H1 (cell line): Measurements from ENCODE around the gene SLC24A1. TPM values are rescaled to one million over a fixed set of nuclear protein-coding genes. Genes with fewer than 3 reads are reported as not detected.
A peak's percentile ranks its signal among the peaks of the same experiment; 100 is the strongest.

Source experiments
- CTCF ChIA-PET: fragments of 300-600 bp; sonication (Branson Sonifier 250); formaldehyde crosslinking; loops from one replicate; lab custom pipeline; 2021; ENCODE audit not compliant: partially characterized antibody; lab: Charles Lee
- POLR2A ChIA-PET: fragments of 300-600 bp; sonication (Branson Sonifier 250); formaldehyde crosslinking; loops from one replicate; lab custom pipeline; 2021; ENCODE audit warnings: inconsistent platforms; ENCODE audit not compliant: partially characterized antibody; lab: Charles Lee
- DNase-seq, 2 experiments: peaks; one replicate each; pipeline versions ENCODE4 v3.0.0 to v3.0.0-alpha.2; 2010 to 2022; ENCODE audit warnings: low spot score in 2 of 2, low read depth in 1 of 2, mixed read lengths in 1 of 2
- FAIRE-seq: peaks from 2 replicates; lab custom pipeline; 2011; peaks lifted over from hg19 to GRCh38; lab: Jason Lieb, UNC
- H2AFZ ChIP-seq: 2 replicates; pipeline ENCODE4 v1.8.1; 2012; ENCODE audit warnings: low read length, inconsistent platforms
- H2AK5ac ChIP-seq: 2 replicates; pipeline ENCODE4 v1.6.1; 2013; ENCODE audit warnings: low read depth, low read length
- H2BK120ac ChIP-seq: replicated peaks from 2 replicates; pipeline ENCODE3; 2013; ENCODE audit warnings: low read depth, low read length, inconsistent platforms
- H2BK12ac ChIP-seq: 2 replicates; pipeline ENCODE4 v1.6.1; 2013; ENCODE audit warnings: low read depth, low read length
- H2BK15ac ChIP-seq: 2 replicates; pipeline ENCODE4 v1.6.1; 2013; ENCODE audit warnings: low read length
- H2BK20ac ChIP-seq: 2 replicates; pipeline ENCODE4 v1.6.1; 2013; ENCODE audit warnings: low read length
- H2BK5ac ChIP-seq: 2 replicates; pipeline ENCODE4 v1.6.1; 2013; ENCODE audit warnings: low read depth, low read length
- H3K14ac ChIP-seq: 2 replicates; pipeline ENCODE4 v1.6.1; 2013; ENCODE audit warnings: inconsistent platforms; ENCODE audit not compliant: insufficient read length
- H3K18ac ChIP-seq: 2 replicates; pipeline ENCODE4 v1.6.1; 2013; ENCODE audit warnings: low read length; ENCODE audit errors: extremely low read depth
- H3K23ac ChIP-seq: 2 replicates; pipeline ENCODE4 v1.6.1; 2013; ENCODE audit warnings: inconsistent platforms; ENCODE audit not compliant: insufficient read length
- H3K23me2 ChIP-seq: 2 replicates; pipeline ENCODE4 v1.6.1; 2013; ENCODE audit warnings: low read depth, low read length
- H3K27ac ChIP-seq: 2 replicates; pipeline ENCODE4 v1.6.1; 2011; ENCODE audit warnings: low read depth, low read length, inconsistent platforms
- H3K27me3 ChIP-seq, 4 experiments: replicated peaks in 1 of 4; 1 replicate in 1 of 4; 2 replicates in 3 of 4; pipeline versions ENCODE4 v1.6.1 to v1.8.1; 2011 to 2013; ENCODE audit warnings: low read length in 3 of 4, mild to moderate bottlenecking in 3 of 4, inconsistent platforms in 2 of 4, mixed read lengths in 2 of 4, moderate library complexity in 1 of 4; ENCODE audit not compliant: control insufficient read depth in 3 of 4, insufficient read depth in 3 of 4; ENCODE audit errors: extremely low read depth in 1 of 4
- H3K36me3 ChIP-seq, 4 experiments: 2 replicates each; pipeline versions ENCODE4 v1.6.1 to v1.8.1; 2011 to 2013; ENCODE audit warnings: mild to moderate bottlenecking in 4 of 4, low read length in 3 of 4, moderate library complexity in 2 of 4, control low read depth in 1 of 4, inconsistent platforms in 1 of 4; ENCODE audit not compliant: insufficient read depth in 4 of 4, control insufficient read depth in 2 of 4
- H3K4ac ChIP-seq: replicated peaks from 2 replicates; pipeline ENCODE3; 2013; ENCODE audit warnings: low read length, low read depth, mixed read lengths, inconsistent platforms; ENCODE audit not compliant: insufficient read length
- H3K4me1 ChIP-seq, 4 experiments: replicated peaks in 1 of 4; 1 replicate in 1 of 4; 2 replicates in 3 of 4; pipeline versions ENCODE4 v1.6.1 to v1.8.1; 2011 to 2013; ENCODE audit warnings: low read length in 3 of 4, inconsistent platforms in 2 of 4, mixed read lengths in 1 of 4; ENCODE audit not compliant: insufficient read depth in 4 of 4, control insufficient read depth in 3 of 4
- H3K4me2 ChIP-seq, 2 experiments: 2 replicates each; pipeline versions ENCODE4 v1.6.1 to v1.8.1; 2011 to 2013; ENCODE audit warnings: low read depth in 2 of 2, low read length in 2 of 2, control low read depth in 1 of 2, inconsistent platforms in 1 of 2, mild to moderate bottlenecking in 1 of 2; ENCODE audit not compliant: insufficient read depth in 1 of 2
- H3K4me3 ChIP-seq, 4 experiments: fragments of 200-600, 300-600 bp in 1 of 4; sonication (generic), shearing (Covaris generic), sonication (Bioruptor Twin) in 1 of 4; 2 replicates each; pipeline versions ENCODE4 v1.5.1 to v1.8.1; 2011 to 2016; ENCODE audit warnings: low read length in 4 of 4, low read depth in 3 of 4, control low read depth in 2 of 4, inconsistent platforms in 2 of 4, mild to moderate bottlenecking in 2 of 4, mixed read lengths in 1 of 4, moderate library complexity in 1 of 4; ENCODE audit not compliant: insufficient read depth in 2 of 4; ENCODE audit errors: extremely low read depth in 1 of 4
- H3K56ac ChIP-seq: replicated peaks from 2 replicates; pipeline ENCODE3; 2013; ENCODE audit warnings: low read depth, mild to moderate bottlenecking, mixed read lengths, low read length, inconsistent platforms; ENCODE audit not compliant: insufficient read length
- H3K79me1 ChIP-seq: 2 replicates; pipeline ENCODE4 v1.6.1; 2013; ENCODE audit warnings: low read depth, low read length, control low read depth
- H3K79me2 ChIP-seq, 2 experiments: 2 replicates each; pipeline versions ENCODE4 v1.6.1 to v1.8.1; 2012 to 2013; ENCODE audit warnings: low read length in 2 of 2, mild to moderate bottlenecking in 2 of 2, inconsistent platforms in 1 of 2; ENCODE audit not compliant: insufficient read depth in 2 of 2, control insufficient read depth in 1 of 2
- H3K9ac ChIP-seq, 4 experiments: replicated peaks in 1 of 4; 1 replicate in 1 of 4; 2 replicates in 3 of 4; pipeline versions ENCODE4 v1.6.1 to v1.8.1; 2011 to 2013; ENCODE audit warnings: low read depth in 3 of 4, low read length in 3 of 4, control low read depth in 2 of 4, mild to moderate bottlenecking in 2 of 4, moderate library complexity in 2 of 4, inconsistent platforms in 1 of 4; ENCODE audit errors: extremely low read depth in 1 of 4
- H3K9me3 ChIP-seq, 2 experiments: 2 replicates each; pipeline versions ENCODE4 v1.6.1 to v1.8.1; 2012 to 2013; ENCODE audit warnings: mild to moderate bottlenecking in 2 of 2, moderate library complexity in 2 of 2, control low read depth in 1 of 2, inconsistent platforms in 1 of 2, low read depth in 1 of 2, low read length in 1 of 2, mixed read lengths in 1 of 2; ENCODE audit not compliant: insufficient read depth in 2 of 2
- H4K20me1 ChIP-seq, 2 experiments: replicated peaks in 1 of 2; 2 replicates each; pipeline versions ENCODE3 to v1.8.1; 2011 to 2013; ENCODE audit warnings: inconsistent platforms in 2 of 2, low read length in 2 of 2, mild to moderate bottlenecking in 1 of 2; ENCODE audit not compliant: insufficient read depth in 2 of 2, control insufficient read depth in 1 of 2
- H4K5ac ChIP-seq: 2 replicates; pipeline ENCODE4 v1.6.1; 2013; ENCODE audit warnings: low read length, low read depth, mixed read lengths, inconsistent platforms; ENCODE audit not compliant: insufficient read length
- H4K8ac ChIP-seq: 2 replicates; pipeline ENCODE4 v1.8.0; 2013; ENCODE audit warnings: mild to moderate bottlenecking, moderate library complexity, low read length, inconsistent platforms; ENCODE audit not compliant: insufficient read depth; ENCODE audit errors: extremely low read depth
- H4K91ac ChIP-seq: replicated peaks from 2 replicates; pipeline ENCODE3; 2013; ENCODE audit warnings: low read length, mixed read lengths, inconsistent platforms; ENCODE audit not compliant: insufficient read length
- ASH2L ChIP-seq: fragments of 200-600, 300-600 bp; sonication (generic); IDR thresholded peaks from one replicate; pipeline ENCODE4 v1.7.1; 2017; ENCODE audit warnings: low read length
- BACH1 ChIP-seq: IDR thresholded peaks from 2 replicates; pipeline ENCODE4 v1.6.1; 2012; ENCODE audit warnings: low read length, improper control_type of control experiment
- CBX5 ChIP-seq: fragments of 300-800, 300-1000 bp; sonication (generic); IDR thresholded peaks from 2 replicates; pipeline ENCODE4 v1.7.1; 2016; ENCODE audit warnings: antibody characterized with exemption, low read length, low read depth
- E2F6 ChIP-seq: IDR thresholded peaks from 2 replicates; pipeline ENCODE4 v1.6.1; 2012; ENCODE audit warnings: inconsistent platforms
- MAFK ChIP-seq: IDR thresholded peaks from 2 replicates; pipeline ENCODE4 v1.6.1; 2012; ENCODE audit warnings: low read depth, mild to moderate bottlenecking, improper control_type of control experiment, low read length
- NANOG ChIP-seq: IDR thresholded peaks from 2 replicates; pipeline ENCODE4 v1.6.1; 2011; ENCODE audit warnings: low read length, low read depth, mild to moderate bottlenecking, inconsistent platforms; ENCODE audit not compliant: insufficient read depth, poor library complexity, severe bottlenecking
- RBBP5 ChIP-seq: IDR thresholded peaks from 2 replicates; pipeline ENCODE4 v1.7.1; 2012; ENCODE audit warnings: low read depth, mild to moderate bottlenecking, inconsistent platforms, low read length, moderate library complexity, borderline replicate concordance
- RXRA ChIP-seq: IDR thresholded peaks from 2 replicates; pipeline ENCODE4 v1.6.1; 2011; ENCODE audit warnings: low read depth, mild to moderate bottlenecking, low read length, moderate library complexity; ENCODE audit not compliant: insufficient read depth
- WGBS, 2 experiments: shearing (Covaris generic) in 1 of 2; methylation state at CpG; one replicate each; pipeline versions ENCODE4 v1.1.6 to v1.1.7; 2013 to 2015; ENCODE audit warnings: low lambda C conversion rate in 2 of 2, mixed read lengths in 2 of 2, inconsistent platforms in 1 of 2, low coverage in 1 of 2, missing lambda C conversion rate in 1 of 2; ENCODE audit not compliant: insufficient replicate concordance in 2 of 2, insufficient coverage in 1 of 2, insufficient read length in 1 of 2; ENCODE audit errors: extremely low coverage in 1 of 2, missing lambda C conversion rate in 1 of 2; 5-methylcytosine and 5-hydroxymethylcytosine counted together
- polyA plus RNA-seq, 7 experiments: library from polyadenylated mRNA; depleted of rRNA in 3 of 7; stranded (reverse) in 5 of 7; unstranded in 2 of 7; fragments of >200 nt in 5 of 7; fragments of 200-250 nt in 2 of 7; gene quantifications; 1 replicate in 5 of 7; 2 replicates in 1 of 7; 4 replicates in 1 of 7; pipeline versions ENCODE4 v1.2.1 to v1.2.3, GENCODE V29; 2011 to 2013; ENCODE audit warnings: missing spikeins in 2 of 7, mixed read lengths in 2 of 7
- total RNA-seq: library from RNA; stranded (reverse); fragmentation: NEBNext Ultra II Directional; extraction: Animal tissue kit (Norgen Biotek cat#: 25700); gene quantifications from 2 replicates; pipeline ENCODE4 v1.2.1, GENCODE V29; 2021

SLC24A1 gene
- total and polyA plus RNA-seq, 2 of the 8 experiments (the other 6 are each of a cell fraction or from before 2014, with no cell fraction given) = 4.9 to 6.6 TPM

- no peaks in the 10 kb centered on the region for H3K27me3 ChIP-seq
- H2BK5ac ChIP-seq = no peak overlapping the region
- ChIA-PET POLR2A (no interaction called here), CTCF (interaction anchor here (0.9 to 1.5 kb wide), 4 partner anchors 8 to 259 kb away, joined by 3 to 5 read pairs (median 4); no protein-coding TSS in a partner anchor)
- H3K4me1 ChIP-seq = no peaks in the 10 kb centered on the region
- H4K8ac ChIP-seq = no peak overlapping the region
- no peak overlapping the region for H2BK120ac ChIP-seq
- TF ChIP-seq CBX5 (no peak), RXRA (no peak), ASH2L (no peak), MAFK (peak; percentile 61; the same call in 1 of the 2 replicates), NANOG (no peak), E2F6 (no peak), BACH1 (peak; percentile 87), RBBP5 (no peak)
- H3K36me3 ChIP-seq = peaks cover 4 to 55% (median 31%) of the 10 kb centered on the region in 4 experiments; a peak in 7 of 8 replicates
- no peak overlapping the region for H2BK12ac ChIP-seq
- H2AFZ ChIP-seq = no peak overlapping the region
- no peaks in the 10 kb centered on the region for H3K23me2 ChIP-seq
- H3K4me2 ChIP-seq = no peak overlapping the region
- no peak overlapping the region for H2BK15ac ChIP-seq
- no peak overlapping the region for H3K23ac ChIP-seq
- no peak overlapping the region for H3K14ac ChIP-seq
- DNase-seq (no peak), FAIRE-seq (no peak)
- H4K91ac ChIP-seq = no peak overlapping the region
- no peak overlapping the region for H3K9ac ChIP-seq
- no peaks in the 10 kb centered on the region for H3K9me3 ChIP-seq
- no peak overlapping the region for H2BK20ac ChIP-seq
- no peak overlapping the region for H3K56ac ChIP-seq
- H2AK5ac ChIP-seq = no peak overlapping the region
- H3K79me1 ChIP-seq = no peaks in the 10 kb centered on the region
- no peaks in the 10 kb centered on the region for H4K20me1 ChIP-seq
- H3K18ac ChIP-seq = no peak overlapping the region
- H3K4ac ChIP-seq = no peak overlapping the region
- no peak overlapping the region for H3K4me3 ChIP-seq
- WGBS, 2 experiments = 100% methylated on average over 2 of the region's 2 CpGs; no CpG with 5 or more reads in 1 of the 2 experiments
- no peak overlapping the region for H3K27ac ChIP-seq
- H3K79me2 ChIP-seq = no peaks in the 10 kb centered on the region
- H4K5ac ChIP-seq = no peak overlapping the region
Observed at GRCh38 chr15:65598468-65598867, 23.3 kb upstream of the SLC24A1 start.
